Colon (tissue), 2 donors: ENCODE data around the gene SLC2A1.

Experiments used
- FAIRE-seq: peaks from 2 replicates; lab custom pipeline; 2012; peaks lifted over from hg19 to GRCh38; lab: Jason Lieb, UNC
- donor health status: control.
- donor health status: control.

The SLC2A1 gene

GRCh38 chr1:42979896-42980800 is 21.5 kb upstream of the SLC2A1 start:
- FAIRE-seq, result no peak

GRCh38 chr1:42979036-42979430 is 20.4 kb upstream of the SLC2A1 start:
- FAIRE-seq, result no peak

- FAIRE-seq, result no peak
Observed at GRCh38 chr1:42978317-42979035, 19.8 kb upstream of the SLC2A1 start.

GRCh38 chr1:42977653-42978052 is 19.0 kb upstream of the SLC2A1 start:
- FAIRE-seq, result no peak

GRCh38 chr1:42975561-42976225 is 17.0 kb upstream of the SLC2A1 start:
- no peak for FAIRE-seq

GRCh38 chr1:42974767-42975437 is 16.2 kb upstream of the SLC2A1 start:
- no peak for FAIRE-seq

- FAIRE-seq, result no peak
Observed at GRCh38 chr1:42973799-42974198, 15.1 kb upstream of the SLC2A1 start.

GRCh38 chr1:42973286-42973685 is 14.6 kb upstream of the SLC2A1 start:
- FAIRE-seq, result no peak

GRCh38 chr1:42971841-42972291 is 13.2 kb upstream of the SLC2A1 start:
- FAIRE-seq, result no peak

GRCh38 chr1:42970143-42970542 is 11.5 kb upstream of the SLC2A1 start:
- FAIRE-seq, result no peak

- no peak for FAIRE-seq
Observed at GRCh38 chr1:42968654-42969053, 10.0 kb upstream of the SLC2A1 start.

GRCh38 chr1:42966688-42967612 is 8.3 kb upstream of the SLC2A1 start:
- no peak for FAIRE-seq

GRCh38 chr1:42965378-42965777 is 6.7 kb upstream of the SLC2A1 start:
- no peak for FAIRE-seq

GRCh38 chr1:42964044-42964812 is 5.6 kb upstream of the SLC2A1 start:
- FAIRE-seq, result no peak

- FAIRE-seq, result no peak
Observed at GRCh38 chr1:42963378-42964043, 4.8 kb upstream of the SLC2A1 start.

- no peak for FAIRE-seq
Observed at GRCh38 chr1:42962641-42963377, 4.1 kb upstream of the SLC2A1 start.

GRCh38 chr1:42961312-42962091 is 2.8 kb upstream of the SLC2A1 start:
- no peak for FAIRE-seq
